ENCODE measurements around the gene TSPAN5.

The TSPAN5 gene

GRCh38 chr4:98620087-98620784, 38.2 kb downstream of the TSPAN5 start:
- in situ Hi-C loops (cut with MboI; ENCODE audit: low sequenced_read_pairs), result no loop called here

DNA sequence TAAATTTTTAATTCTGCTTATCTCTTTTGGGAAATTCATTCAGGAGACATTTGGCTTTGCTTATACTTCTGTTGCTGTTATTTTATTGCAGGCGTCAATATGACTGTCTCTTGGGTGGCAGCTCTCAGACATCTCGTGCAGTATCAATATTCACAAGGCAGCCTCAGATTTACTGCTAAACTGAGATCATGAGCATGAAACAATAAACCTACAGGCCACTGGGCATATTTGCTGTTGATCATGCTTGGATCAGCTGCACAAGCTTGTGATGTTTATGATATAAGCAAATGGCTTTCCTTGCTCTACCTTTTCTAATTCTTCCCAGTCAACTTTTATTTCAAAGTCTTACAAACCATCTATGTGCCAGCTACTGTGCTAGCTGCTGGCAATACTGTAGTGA, 39.2 kb downstream of the TSPAN5 start:
- in situ Hi-C loops (cut with MboI; ENCODE audit: low sequenced_read_pairs), result no loop called here

DNA sequence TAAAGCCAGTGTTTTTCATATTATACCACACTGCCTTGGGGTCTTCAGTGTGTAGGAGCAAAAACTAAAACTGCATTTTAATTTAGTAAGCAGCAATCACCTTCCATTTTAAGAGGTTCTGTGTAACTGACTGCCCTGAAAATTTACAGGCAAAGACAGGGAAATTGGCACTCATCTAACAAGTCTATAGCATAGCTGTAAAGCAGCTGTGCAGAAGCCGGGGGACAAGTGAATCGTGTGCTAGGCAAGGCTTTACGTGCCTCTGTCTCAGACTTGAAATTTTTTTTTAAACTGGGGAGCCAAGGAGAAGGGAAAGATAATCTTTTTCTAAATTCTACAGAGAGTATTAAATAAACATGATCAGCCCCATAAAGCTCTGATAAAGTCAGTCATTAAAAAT, 39.7 kb downstream of the TSPAN5 start:
- in situ Hi-C loops (cut with MboI; ENCODE audit: low sequenced_read_pairs), result no loop called here

DNA sequence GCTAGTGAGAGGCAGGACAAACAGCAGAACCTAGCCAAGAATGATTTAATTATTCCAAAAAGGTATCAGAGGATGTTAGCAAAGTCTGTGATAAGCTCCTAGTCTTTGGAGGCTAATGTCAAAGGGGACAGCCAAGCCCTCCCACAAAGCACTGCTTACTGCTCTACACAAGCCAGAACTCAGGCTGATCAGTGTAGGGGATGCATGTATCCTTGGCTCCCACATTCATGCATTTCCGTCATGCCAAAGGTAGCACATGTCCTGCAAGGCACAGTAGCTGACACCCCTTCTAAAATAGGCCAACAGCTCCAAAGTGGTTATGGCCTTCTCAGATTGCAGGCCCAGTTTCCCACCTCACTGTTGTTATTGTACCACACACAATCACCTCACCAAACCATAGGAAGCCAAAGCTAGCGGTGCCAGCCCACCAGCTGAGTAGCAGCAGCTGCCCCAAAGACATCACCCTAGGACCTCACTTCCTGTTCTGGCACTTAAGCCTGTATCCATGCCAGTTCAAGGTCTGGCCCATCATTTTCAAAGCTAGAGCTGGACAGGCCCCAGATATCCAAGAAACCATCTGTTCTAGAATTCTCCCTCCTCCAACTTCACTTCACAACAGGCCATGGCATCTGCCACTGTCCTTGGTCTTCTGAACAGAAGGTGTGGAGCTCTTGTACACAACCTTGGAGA, 40.9 kb downstream of the TSPAN5 start:
- in situ Hi-C loops (cut with MboI; ENCODE audit: low sequenced_read_pairs), result no loop called here

DNA sequence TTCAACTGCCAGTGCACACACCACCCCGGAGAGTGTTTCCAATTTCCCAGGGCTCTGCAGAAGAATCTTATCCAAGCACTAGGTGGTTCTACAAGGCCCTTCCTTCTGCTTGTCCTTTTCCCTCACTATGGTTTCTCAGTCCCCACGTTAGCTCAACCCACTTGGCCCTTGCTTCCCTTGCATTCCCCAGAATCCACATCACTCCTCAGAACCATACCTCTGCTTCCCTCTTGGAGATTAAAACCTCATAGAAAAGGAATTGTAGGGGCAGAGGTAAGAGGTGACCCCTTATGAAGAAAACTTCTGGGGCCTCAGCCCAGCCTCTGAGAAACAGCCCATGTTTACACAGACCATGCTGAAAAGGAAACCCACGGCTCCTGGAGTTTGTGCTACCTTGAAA, 42.4 kb downstream of the TSPAN5 start:
- in situ Hi-C loops (cut with MboI; ENCODE audit: low sequenced_read_pairs), result no loop called here

DNA sequence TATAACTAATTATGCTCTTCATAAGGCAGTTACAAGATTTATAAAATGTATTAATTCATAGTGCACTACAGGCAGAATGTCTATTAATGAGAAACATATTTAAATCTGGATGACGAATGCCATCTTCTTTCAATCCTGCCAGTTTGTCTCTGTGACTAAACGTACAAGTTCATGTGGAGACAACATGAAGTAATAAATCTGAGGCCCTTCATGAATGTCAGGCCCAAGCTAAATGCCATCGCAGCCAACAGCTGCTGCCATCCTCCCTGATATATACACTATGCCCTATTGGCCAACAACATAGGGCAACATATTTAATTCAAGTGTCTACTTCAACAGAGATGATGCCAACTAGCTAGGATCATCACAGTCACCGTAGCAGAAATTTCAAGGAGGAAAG, 43.7 kb downstream of the TSPAN5 start:
- in situ Hi-C loops (cut with MboI; ENCODE audit: low sequenced_read_pairs), result no loop called here

DNA sequence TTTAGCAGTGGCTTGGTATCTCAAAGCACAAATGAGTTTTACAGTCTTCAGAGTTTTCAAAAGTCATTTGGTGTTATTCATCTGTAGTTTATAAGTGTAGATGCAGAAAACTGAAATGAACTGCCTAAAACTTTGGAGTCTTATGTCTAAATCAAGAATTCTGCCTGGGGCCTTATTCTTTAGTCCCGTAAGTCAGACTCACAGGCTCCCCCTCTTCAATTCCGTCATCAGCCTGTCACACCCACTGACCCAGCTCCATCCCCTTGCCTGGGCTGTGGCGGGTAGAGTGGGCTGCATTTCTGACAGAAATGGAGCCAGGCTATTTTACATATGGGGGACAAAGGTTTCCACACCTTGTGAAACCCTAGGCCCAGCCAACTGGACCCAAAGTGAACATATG, 44.3 kb downstream of the TSPAN5 start:
- in situ Hi-C loops (cut with MboI; ENCODE audit: low sequenced_read_pairs), result no loop called here

DNA sequence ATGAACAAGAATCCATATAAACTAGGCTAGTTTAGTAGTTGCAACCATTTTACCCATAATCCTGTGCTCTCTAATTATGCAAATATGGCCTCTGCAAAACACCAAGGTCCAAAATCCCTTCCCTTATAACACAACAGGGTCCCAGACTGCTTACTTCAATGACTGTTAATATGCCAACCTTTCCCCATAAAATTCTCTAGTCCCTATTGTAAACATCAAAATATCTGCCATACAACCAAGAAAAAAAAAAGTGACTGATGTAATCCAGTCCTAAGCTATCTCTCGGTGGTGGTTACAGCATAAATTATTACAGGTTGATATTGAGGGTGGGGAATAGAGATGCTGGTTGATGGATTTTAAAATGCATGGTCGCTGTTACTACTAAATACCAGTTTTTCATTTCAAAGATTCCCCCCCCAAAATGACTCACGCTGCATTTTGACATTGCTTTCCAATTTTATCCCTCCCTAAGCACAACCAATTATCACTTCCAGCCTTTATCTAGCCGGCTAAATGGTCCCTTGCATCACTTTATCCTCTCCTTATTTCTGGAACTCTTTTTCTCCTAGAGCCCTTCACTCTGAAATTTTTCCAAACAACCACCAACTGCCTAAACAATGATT, 44.8 kb downstream of the TSPAN5 start:
- in situ Hi-C loops (cut with MboI; ENCODE audit: low sequenced_read_pairs), result no loop called here

- in situ Hi-C loops (cut with MboI; ENCODE audit: low sequenced_read_pairs), result no loop called here
Measured at GRCh38 chr4:98612318-98613250, 45.8 kb downstream of the TSPAN5 start.

DNA sequence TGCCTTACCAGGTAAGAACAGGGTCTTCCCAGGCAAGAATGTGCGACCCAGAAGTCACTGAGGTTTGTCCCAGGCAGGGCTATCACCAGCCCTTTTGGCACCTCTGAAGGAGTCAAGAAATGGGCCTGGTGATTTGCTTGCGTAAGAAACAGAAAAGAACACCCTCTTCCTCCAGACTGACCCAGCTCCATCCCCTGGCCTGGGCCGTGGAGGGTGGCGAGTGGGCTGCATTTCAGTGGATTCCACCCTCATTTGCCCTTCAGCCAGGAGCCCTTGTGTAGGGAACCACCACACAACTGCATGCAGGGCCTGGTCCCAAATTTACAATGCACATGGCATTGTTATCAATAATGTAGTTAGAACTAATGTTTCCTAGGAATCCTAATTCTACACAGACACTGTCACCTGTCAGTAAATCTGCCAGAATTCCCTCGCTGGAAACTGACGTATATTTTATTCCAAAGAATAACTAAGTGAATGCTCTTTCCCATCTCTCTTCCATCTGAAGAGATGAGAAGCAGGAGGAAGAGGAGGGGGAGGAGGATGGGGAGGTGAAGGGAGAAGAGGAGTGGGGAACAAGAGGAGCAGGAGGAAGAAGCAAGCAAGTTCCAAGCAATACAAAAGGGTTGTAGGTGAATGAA, 46.6 kb downstream of the TSPAN5 start:
- in situ Hi-C loops (cut with MboI; ENCODE audit: low sequenced_read_pairs), result no loop called here

DNA sequence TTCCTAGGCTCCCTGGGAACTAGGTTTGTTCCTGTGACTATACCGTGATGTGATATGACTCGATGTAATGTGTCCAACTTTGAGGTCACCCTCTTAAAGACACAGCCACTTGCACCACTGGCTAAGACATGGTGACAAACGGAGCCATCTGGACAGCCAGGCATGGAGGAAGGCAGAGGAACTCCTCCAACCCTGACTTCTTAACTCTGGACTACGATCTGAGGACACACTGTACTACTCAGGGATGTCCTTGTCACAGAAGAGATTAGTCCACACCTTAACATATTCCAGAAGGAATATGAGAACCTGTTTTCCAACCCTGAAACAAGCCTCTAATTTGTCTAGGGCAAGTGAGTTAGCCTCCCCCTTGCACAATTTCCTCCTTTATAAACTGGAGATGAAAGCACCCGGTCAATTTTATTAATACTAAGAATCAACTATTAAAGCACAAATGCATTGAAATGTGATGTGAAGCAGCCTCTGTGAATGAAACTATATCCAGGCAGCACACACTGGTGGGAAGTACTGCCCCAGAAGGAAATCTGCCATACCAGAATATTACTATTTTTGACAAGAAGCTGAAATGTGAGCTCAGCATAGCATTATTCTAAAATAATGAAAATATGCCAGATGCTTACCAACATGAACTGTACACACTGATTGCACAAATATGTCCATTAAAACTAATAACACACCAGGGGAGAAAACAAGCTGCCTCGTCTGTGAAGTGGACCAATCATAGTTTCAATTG, 47.3 kb downstream of the TSPAN5 start:
- in situ Hi-C loops (cut with MboI; ENCODE audit: low sequenced_read_pairs), result no loop called here

GRCh38 chr4:98610431-98610830, 48.0 kb downstream of the TSPAN5 start:
- in situ Hi-C loops (cut with MboI; ENCODE audit: low sequenced_read_pairs), result no loop called here

- in situ Hi-C loops (cut with MboI; ENCODE audit: low sequenced_read_pairs), result no loop called here
Measured at GRCh38 chr4:98609934-98610333, 48.5 kb downstream of the TSPAN5 start.

DNA sequence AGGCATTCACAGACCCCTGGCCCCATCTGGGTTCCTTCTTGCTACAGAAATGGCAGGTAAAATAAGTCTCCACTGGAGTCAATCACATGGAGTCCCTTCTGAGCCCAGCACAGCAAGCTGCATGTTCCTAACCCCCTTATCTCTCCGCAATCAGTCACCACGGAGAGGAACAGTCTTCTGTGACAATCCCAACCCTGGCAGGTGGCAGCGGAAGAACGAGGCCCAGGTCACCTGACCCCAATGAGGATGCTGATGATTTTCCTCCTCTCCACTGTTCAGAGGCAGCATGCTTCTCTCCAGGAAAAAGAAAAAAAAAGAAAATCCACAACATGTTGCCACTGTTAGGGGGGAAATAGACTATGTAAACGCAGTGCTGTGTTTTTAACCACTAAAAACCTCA, 50.1 kb downstream of the TSPAN5 start:
- in situ Hi-C loops (cut with MboI; ENCODE audit: low sequenced_read_pairs), result no loop called here

DNA sequence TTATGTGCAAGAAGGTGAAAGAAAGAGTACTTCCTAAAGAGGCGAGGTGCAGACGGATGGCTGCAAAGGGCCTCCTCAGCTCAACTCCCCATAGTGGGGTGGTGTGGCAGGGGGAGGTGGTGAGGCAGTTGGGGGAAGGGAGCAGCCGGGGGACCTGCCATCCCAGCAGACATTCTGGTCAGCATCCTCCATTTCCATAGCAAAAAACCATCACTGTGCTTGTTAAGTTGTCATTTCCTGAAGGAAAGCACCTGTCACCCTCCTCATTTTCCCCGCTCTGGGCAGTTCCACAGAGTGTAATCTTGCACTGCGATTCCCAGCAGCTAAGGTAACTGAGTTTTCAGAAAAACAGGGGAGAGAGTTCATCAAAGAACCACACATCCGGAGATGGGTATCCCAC, 51.5 kb downstream of the TSPAN5 start:
- in situ Hi-C loops (cut with MboI; ENCODE audit: low sequenced_read_pairs), result no loop called here

DNA sequence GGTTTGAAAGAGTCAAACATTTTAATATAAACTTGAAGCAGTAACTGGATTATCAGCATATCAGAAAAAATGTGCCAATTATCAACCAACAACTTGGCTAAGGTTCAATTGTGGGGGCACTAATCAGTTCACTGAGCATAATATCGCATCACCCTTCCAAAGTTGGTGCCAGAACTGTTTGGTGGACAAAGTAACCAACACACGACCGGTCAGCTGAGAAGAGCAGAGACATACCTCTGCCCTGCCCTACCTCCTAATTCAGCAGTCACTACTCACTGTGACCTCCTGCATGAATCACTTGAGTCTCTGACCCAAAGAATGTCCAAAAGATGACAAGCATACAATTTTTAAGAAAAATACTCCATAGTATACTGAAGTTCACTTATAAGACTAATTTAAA, 53.2 kb downstream of the TSPAN5 start:
- in situ Hi-C loops (cut with MboI; ENCODE audit: low sequenced_read_pairs), result no loop called here

DNA sequence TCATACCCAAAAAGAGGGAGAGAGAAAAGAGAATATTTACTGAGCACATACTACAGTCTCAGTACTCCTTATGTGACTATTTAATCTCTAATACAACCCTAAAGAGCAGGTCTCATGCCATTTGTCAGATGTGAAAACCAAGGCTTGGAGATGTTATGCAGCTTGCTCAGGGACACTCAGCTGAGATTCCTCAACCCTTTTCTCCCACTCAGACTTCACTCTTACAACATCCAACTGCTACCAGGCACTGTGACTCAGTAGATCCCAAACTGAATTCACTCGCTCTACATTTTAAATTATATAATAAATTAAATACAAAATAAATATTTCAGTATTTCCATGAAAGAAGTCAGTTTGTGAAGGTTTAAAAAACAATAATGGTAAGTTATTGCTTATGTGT, 53.7 kb downstream of the TSPAN5 start:
- in situ Hi-C loops (cut with MboI; ENCODE audit: low sequenced_read_pairs), result no loop called here

- in situ Hi-C loops (cut with MboI; ENCODE audit: low sequenced_read_pairs), result no loop called here
Measured at GRCh38 chr4:98603683-98604521, 54.5 kb downstream of the TSPAN5 start.

DNA sequence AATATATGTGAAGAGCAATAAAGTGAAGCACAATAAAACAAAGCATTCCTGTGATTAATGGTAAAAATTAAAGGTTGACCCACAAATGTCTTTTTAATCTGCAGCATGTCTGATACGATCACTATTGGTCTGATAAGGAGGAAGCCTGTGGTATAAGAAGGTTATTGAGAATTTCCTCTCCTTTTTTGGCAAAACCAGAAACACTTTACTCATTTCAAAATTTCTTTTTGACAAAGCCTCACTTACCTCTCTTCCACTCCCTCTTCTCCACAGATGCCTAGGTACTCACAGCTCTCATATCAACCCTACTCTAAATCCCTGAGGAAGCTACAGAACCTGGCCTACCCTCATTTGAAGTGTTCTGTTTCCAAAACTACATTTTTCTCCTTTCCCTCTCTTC, 56.1 kb downstream of the TSPAN5 start:
- in situ Hi-C loops (cut with MboI; ENCODE audit: low sequenced_read_pairs), result no loop called here

All from hTERT RPE-1 (cell line).